ENCODE results near the gene BAIAP2L2.

The BAIAP2L2 gene

DNA sequence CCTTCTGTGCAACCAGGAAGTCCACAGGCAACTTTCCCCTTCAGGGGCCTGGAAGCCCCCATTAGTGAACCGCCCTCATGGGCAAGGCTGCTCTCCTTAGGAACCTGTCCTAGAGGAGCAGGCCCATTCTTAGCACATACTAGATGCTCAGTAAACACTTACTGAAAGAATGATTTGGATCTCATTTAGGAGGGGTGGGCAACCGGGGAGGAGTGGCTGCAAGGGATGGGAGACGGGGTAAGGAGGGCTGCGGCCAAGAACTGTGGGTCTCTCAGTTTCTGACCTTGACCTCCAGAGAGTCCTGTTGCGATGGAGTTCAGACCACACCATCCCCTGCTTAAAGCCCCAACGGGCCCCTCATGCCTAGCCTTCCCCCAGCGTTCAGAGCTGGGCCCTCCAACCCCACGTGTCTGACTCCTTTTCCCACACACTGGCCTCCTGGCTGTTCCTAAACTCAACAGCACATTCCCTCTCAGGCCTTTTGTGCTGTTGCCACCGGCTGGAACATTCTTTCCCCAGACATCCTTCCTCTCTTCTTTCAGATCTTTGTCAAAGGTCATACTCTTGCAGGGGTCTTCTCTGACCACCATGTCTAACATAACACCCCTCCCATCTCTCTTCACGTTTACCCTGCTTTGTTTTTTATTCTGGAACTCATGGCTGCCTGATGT, 74.0 kb downstream of the BAIAP2L2 start:
- FAIRE-seq = no peak

DNA sequence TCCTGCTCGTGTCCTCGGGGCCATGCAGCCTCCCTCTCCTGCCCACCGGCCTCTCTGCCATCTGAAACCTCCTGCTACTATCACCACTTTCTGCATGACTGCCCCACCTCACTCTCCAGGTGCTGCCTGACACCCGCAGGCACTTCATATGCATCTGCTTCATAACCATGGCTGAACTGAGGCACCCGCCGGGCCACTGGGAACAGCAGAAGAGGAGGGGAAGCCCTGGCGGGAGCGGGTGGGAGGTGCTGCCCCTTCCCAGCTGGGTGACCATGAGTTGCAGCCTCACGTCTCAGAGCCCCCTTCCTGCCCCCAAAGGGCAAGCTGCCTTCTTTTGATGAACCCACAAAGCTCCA, 75.0 kb downstream of the BAIAP2L2 start:
- no peak for FAIRE-seq

All from islet of Langerhans (tissue), 1 donor.